Measurements from ENCODE around the gene SMARCA4.

GRCh38 chr19:10988380-10988779 lies 27.6 kb downstream of the SMARCA4 start:
- TF ChIP-seq CTCF (conservative IDR thresholded peaks at IDR 0.05; ENCODE audit: low read length) (no peak), EZH2phosphoT487 (IDR thresholded peaks at IDR 0.05; ENCODE audit: borderline replicate concordance) (no peak)

Measured in Loucy (cell line).